CD8-positive, alpha-beta memory T cell (primary cell): ENCODE results near the gene SLC12A3. TPM values are rescaled to one million over a fixed set of nuclear protein-coding genes. Genes with fewer than 3 reads are reported as not detected.
A peak's percentile ranks its signal among the peaks of the same experiment; 100 is the strongest.
"Not testable (repeated sequence)": the region's sequence is repeated elsewhere in the genome, so short reads cannot be mapped to it uniquely, and the experiment has no call there.

Experiments used
- CTCF ChIA-PET: fragments of 350-600 bp; sonication (Branson Sonifier 250); formaldehyde crosslinking; loops from one replicate; lab custom pipeline; 2021; ENCODE audit warnings: antibody characterized with exemption; lab: Charles Lee
- POLR2A ChIA-PET: fragments of 350-600 bp; sonication (Branson Sonifier 250); formaldehyde crosslinking; loops from one replicate; lab custom pipeline; 2021; ENCODE audit warnings: antibody characterized with exemption; lab: Charles Lee
- DNase-seq, 5 donors: peaks; one replicate each; pipeline versions ENCODE4 v3.0.0 to v3.0.0-alpha.2; 2020 to 2022; ENCODE audit warnings: mixed read lengths in 1 of 5
- H3K27ac ChIP-seq: one replicate; pipeline ENCODE4 v1.7.0; 2013; ENCODE audit warnings: low read depth, mild to moderate bottlenecking, low read length, moderate library complexity
- H3K27me3 ChIP-seq: 2 replicates; pipeline ENCODE4 v1.7.0; 2013; ENCODE audit warnings: low read length, mild to moderate bottlenecking; ENCODE audit not compliant: insufficient read depth, poor library complexity, severe bottlenecking
- H3K36me3 ChIP-seq: 2 replicates; pipeline ENCODE4 v1.7.0; 2013; ENCODE audit warnings: mild to moderate bottlenecking, low read length, moderate library complexity; ENCODE audit not compliant: insufficient read depth
- H3K4me1 ChIP-seq: 2 replicates; pipeline ENCODE4 v1.7.0; 2013; ENCODE audit warnings: mild to moderate bottlenecking, low read length, moderate library complexity; ENCODE audit not compliant: insufficient read depth
- H3K4me3 ChIP-seq: 2 replicates; pipeline ENCODE4 v1.7.0; 2013; ENCODE audit warnings: mild to moderate bottlenecking, low read length
- H3K9me3 ChIP-seq: 2 replicates; pipeline ENCODE4 v1.7.0; 2013; ENCODE audit warnings: mild to moderate bottlenecking, low read length
- H3K27ac Mint-ChIP-seq, 8 donors: one replicate each; pipeline ENCODE4 v1.8.0; 2020 to 2021; ENCODE audit warnings: mixed read lengths in 8 of 8, mild to moderate bottlenecking in 6 of 8, inconsistent platforms in 3 of 8, moderate library complexity in 3 of 8
- H3K27me3 Mint-ChIP-seq, 2 donors: one replicate each; pipeline ENCODE4 v1.8.0; 2020 to 2021; ENCODE audit warnings: mixed read lengths in 2 of 2, mild to moderate bottlenecking in 1 of 2, moderate library complexity in 1 of 2
- H3K36me3 Mint-ChIP-seq, 3 donors: one replicate each; pipeline ENCODE4 v1.8.0; 2020 to 2021; ENCODE audit warnings: mixed read lengths in 3 of 3, inconsistent platforms in 1 of 3, mild to moderate bottlenecking in 1 of 3
- H3K4me1 Mint-ChIP-seq, 3 donors: one replicate each; pipeline ENCODE4 v1.8.0; 2020 to 2021; ENCODE audit warnings: mixed read lengths in 3 of 3, inconsistent platforms in 1 of 3, mild to moderate bottlenecking in 1 of 3
- H3K4me3 Mint-ChIP-seq, 7 donors: one replicate each; pipeline ENCODE4 v1.8.0; 2020 to 2021; ENCODE audit warnings: mixed read lengths in 7 of 7, mild to moderate bottlenecking in 6 of 7, moderate library complexity in 4 of 7, inconsistent platforms in 2 of 7
- H3K9me3 Mint-ChIP-seq, 5 donors: one replicate each; pipeline ENCODE4 v1.8.0; 2020 to 2022; ENCODE audit warnings: mixed read lengths in 5 of 5, mild to moderate bottlenecking in 3 of 5, moderate library complexity in 2 of 5, inconsistent platforms in 1 of 5
- polyA plus RNA-seq: library from polyadenylated mRNA; unstranded; fragments of 300-500 nt; fragmentation: Illumina TruSeq; gene quantifications from one replicate; pipeline ENCODE4 v1.2.3, GENCODE V29; 2021
- total RNA-seq, 2 experiments: library from RNA; stranded (reverse); gene quantifications; one replicate each; pipeline ENCODE4 v1.2.3, GENCODE V29; 2021

The SLC12A3 gene
- total and polyA plus RNA-seq, 3 experiments from 2014 or later: not detected

GRCh38 chr16:56883586-56883985 lies 18.6 kb downstream of the SLC12A3 start:
- CTCF ChIA-PET: interaction anchor here (1.0 kb wide), 1 partner anchor 32 kb away, joined by 3 read pairs; no protein-coding TSS in a partner anchor

GRCh38 chr16:56884026-56884582 lies 19.1 kb downstream of the SLC12A3 start:
- DNase-seq: no peak
- Mint-ChIP-seq H3K27me3 (peaks cover 0 to 3% of the 10 kb centered on the region in 2 donors), H3K4me1 (no peaks in the 10 kb centered on the region), H3K36me3 (no peaks in the 10 kb centered on the region), H3K9me3 (no peaks in the 10 kb centered on the region), H3K4me3 (no peak overlapping the region), H3K27ac (no peak overlapping the region)
- H3K27me3 ChIP-seq: no peaks in the 10 kb centered on the region
- H3K4me3 ChIP-seq: no peak overlapping the region
- H3K36me3 ChIP-seq: no peaks in the 10 kb centered on the region
- no peak overlapping the region for H3K27ac ChIP-seq
- no peaks in the 10 kb centered on the region for H3K4me1 ChIP-seq
- ChIA-PET POLR2A (no interaction called here), CTCF (interaction anchor here (1.0 kb wide), 1 partner anchor 32 kb away, joined by 3 read pairs; no protein-coding TSS in a partner anchor)
- no peaks in the 10 kb centered on the region for H3K9me3 ChIP-seq

More at GRCh38 chr16:56883586-56883985, 18.6 kb downstream of the SLC12A3 start:
- no peak overlapping the region for H3K4me3 Mint-ChIP-seq
- Histone ChIP-seq H3K27ac (no peak overlapping the region), H3K9me3 (no peaks in the 10 kb centered on the region), H3K36me3 (no peaks in the 10 kb centered on the region), H3K27me3 (no peaks in the 10 kb centered on the region), H3K4me1 (no peaks in the 10 kb centered on the region), H3K4me3 (no peak overlapping the region)
- DNase-seq: no peak
- POLR2A ChIA-PET: no interaction called here
- no peaks in the 10 kb centered on the region for H3K9me3 Mint-ChIP-seq
- no peaks in the 10 kb centered on the region for H3K36me3 Mint-ChIP-seq
- H3K4me1 Mint-ChIP-seq: no peaks in the 10 kb centered on the region
- no peak overlapping the region for H3K27ac Mint-ChIP-seq
- H3K27me3 Mint-ChIP-seq: peaks cover 0 to 3% of the 10 kb centered on the region in 2 donors

GRCh38 chr16:56884929-56885328 lies 19.9 kb downstream of the SLC12A3 start:
- H3K4me3 Mint-ChIP-seq, H3K4me1 ChIP-seq, H3K9me3 ChIP-seq, CTCF ChIA-PET, H3K27ac Mint-ChIP-seq, H3K27ac ChIP-seq, POLR2A ChIA-PET, H3K27me3 ChIP-seq, H3K27me3 Mint-ChIP-seq, H3K36me3 Mint-ChIP-seq, H3K36me3 ChIP-seq, DNase-seq, H3K4me1 Mint-ChIP-seq, H3K9me3 Mint-ChIP-seq, H3K4me3 ChIP-seq: not testable (repeated sequence)

GRCh38 chr16:56885446-56886162 lies 20.6 kb downstream of the SLC12A3 start:
- POLR2A ChIA-PET: no interaction called here
- no peaks in the 10 kb centered on the region for H3K27me3 ChIP-seq
- Mint-ChIP-seq H3K4me1 (no peaks in the 10 kb centered on the region), H3K9me3 (no peaks in the 10 kb centered on the region), H3K4me3 (no peak overlapping the region), H3K27ac (peak overlapping the region in 1 of 8 donors; percentile 58), H3K36me3 (no peaks in the 10 kb centered on the region), H3K27me3 (peaks cover 0 to 3% of the 10 kb centered on the region in 2 donors)
- no peak overlapping the region for H3K27ac ChIP-seq
- no peaks in the 10 kb centered on the region for H3K36me3 ChIP-seq
- no peaks in the 10 kb centered on the region for H3K9me3 ChIP-seq
- no peak for DNase-seq
- H3K4me3 ChIP-seq: no peak overlapping the region
- no peaks in the 10 kb centered on the region for H3K4me1 ChIP-seq
- CTCF ChIA-PET: no interaction called here

DNA sequence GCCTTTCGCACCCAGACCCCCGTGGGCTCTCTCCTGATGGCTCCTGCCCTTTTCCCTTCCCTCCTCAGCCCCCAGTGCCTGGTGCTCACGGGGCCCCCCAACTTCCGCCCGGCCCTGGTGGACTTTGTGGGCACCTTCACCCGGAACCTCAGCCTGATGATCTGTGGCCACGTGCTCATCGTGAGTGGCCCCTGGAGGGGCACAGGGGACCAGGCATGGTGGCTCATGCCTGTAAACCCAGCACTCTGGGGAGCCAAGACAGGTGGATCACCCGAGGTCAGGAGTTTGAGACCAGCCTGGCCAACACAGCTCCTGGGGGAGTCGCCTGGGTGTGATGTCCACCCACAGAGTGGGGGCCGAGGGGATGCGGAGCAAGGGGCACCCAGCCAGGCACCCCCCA lies 21.3 kb downstream of the SLC12A3 start:
- no peaks in the 10 kb centered on the region for H3K36me3 ChIP-seq
- H3K27me3 Mint-ChIP-seq: peaks cover 0 to 3% of the 10 kb centered on the region in 2 donors
- no peaks in the 10 kb centered on the region for H3K27me3 ChIP-seq
- no peaks in the 10 kb centered on the region for H3K36me3 Mint-ChIP-seq
- no peaks in the 10 kb centered on the region for H3K4me1 Mint-ChIP-seq
- H3K27ac Mint-ChIP-seq: no peak overlapping the region
- ChIA-PET POLR2A (no interaction called here), CTCF (no interaction called here)
- DNase-seq: no peak
- no peak overlapping the region for H3K27ac ChIP-seq
- H3K9me3 ChIP-seq: no peaks in the 10 kb centered on the region
- H3K4me3 Mint-ChIP-seq: no peak overlapping the region
- no peaks in the 10 kb centered on the region for H3K9me3 Mint-ChIP-seq
- H3K4me1 ChIP-seq: no peaks in the 10 kb centered on the region
- H3K4me3 ChIP-seq: no peak overlapping the region

GRCh38 chr16:56886826-56887225 lies 21.8 kb downstream of the SLC12A3 start:
- POLR2A ChIA-PET: no interaction called here
- H3K4me3 Mint-ChIP-seq: no peak overlapping the region
- no peaks in the 10 kb centered on the region for H3K4me1 ChIP-seq
- DNase-seq: no peak
- CTCF ChIA-PET: no interaction called here
- no peaks in the 10 kb centered on the region for H3K4me1 Mint-ChIP-seq
- H3K27me3 ChIP-seq: no peaks in the 10 kb centered on the region
- no peak overlapping the region for H3K27ac Mint-ChIP-seq
- no peaks in the 10 kb centered on the region for H3K36me3 Mint-ChIP-seq
- H3K9me3 Mint-ChIP-seq: no peaks in the 10 kb centered on the region
- H3K9me3 ChIP-seq: no peaks in the 10 kb centered on the region
- no peaks in the 10 kb centered on the region for H3K36me3 ChIP-seq
- H3K27me3 Mint-ChIP-seq: peaks cover 0 to 3% of the 10 kb centered on the region in 2 donors
- H3K27ac ChIP-seq: no peak overlapping the region
- no peak overlapping the region for H3K4me3 ChIP-seq

DNA sequence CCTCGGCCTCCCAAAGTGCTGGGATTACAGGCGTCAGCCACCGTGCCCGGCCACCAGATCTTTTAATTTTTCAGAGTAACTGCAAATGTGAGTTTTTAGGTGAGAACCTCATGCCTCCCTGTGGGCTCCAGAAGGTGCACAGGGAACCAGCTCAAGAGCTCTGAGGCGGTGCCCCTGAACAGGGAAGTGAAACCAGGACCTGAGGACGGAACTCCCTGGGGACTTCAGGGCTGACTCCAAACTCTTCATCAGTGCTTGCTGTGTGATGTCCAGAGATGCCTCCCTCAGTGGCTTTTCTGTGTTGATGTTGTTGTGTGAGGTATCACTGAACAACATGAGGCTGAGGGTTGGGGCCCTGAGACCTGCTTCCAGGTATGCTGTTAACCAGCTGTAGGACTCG lies 23.8 kb downstream of the SLC12A3 start:
- POLR2A ChIA-PET: no interaction called here

GRCh38 chr16:56889206-56889605 lies 24.2 kb downstream of the SLC12A3 start:
- Histone ChIP-seq H3K4me1 (no peaks in the 10 kb centered on the region), H3K36me3 (no peaks in the 10 kb centered on the region), H3K9me3 (no peaks in the 10 kb centered on the region), H3K4me3 (no peak overlapping the region), H3K27ac (no peak overlapping the region), H3K27me3 (no peaks in the 10 kb centered on the region)
- Mint-ChIP-seq H3K9me3 (no peaks in the 10 kb centered on the region), H3K27me3 (peaks cover 0 to 3% of the 10 kb centered on the region in 2 donors), H3K4me3 (no peak overlapping the region), H3K4me1 (no peaks in the 10 kb centered on the region), H3K27ac (no peak overlapping the region), H3K36me3 (no peaks in the 10 kb centered on the region)
- ChIA-PET POLR2A (no interaction called here), CTCF (interaction anchor here (2.3 kb wide), 1 partner anchor 21 kb away, joined by 6 read pairs; no protein-coding TSS in a partner anchor)
- DNase-seq: no peak

More for the DNA sequence above, 23.8 kb downstream of the SLC12A3 start:
- Histone ChIP-seq H3K27me3 (no peaks in the 10 kb centered on the region), H3K4me3 (no peak overlapping the region), H3K4me1 (no peaks in the 10 kb centered on the region), H3K9me3 (no peaks in the 10 kb centered on the region), H3K27ac (no peak overlapping the region), H3K36me3 (no peaks in the 10 kb centered on the region)
- H3K36me3 Mint-ChIP-seq: no peaks in the 10 kb centered on the region
- no peak overlapping the region for H3K27ac Mint-ChIP-seq
- H3K27me3 Mint-ChIP-seq: peaks cover 0 to 3% of the 10 kb centered on the region in 2 donors
- no peak for DNase-seq
- no peaks in the 10 kb centered on the region for H3K4me1 Mint-ChIP-seq
- H3K4me3 Mint-ChIP-seq: no peak overlapping the region
- H3K9me3 Mint-ChIP-seq: no peaks in the 10 kb centered on the region
- CTCF ChIA-PET: interaction anchor here (2.3 kb wide), 1 partner anchor 21 kb away, joined by 6 read pairs; no protein-coding TSS in a partner anchor
